ENCODE data around the gene PCDH15. TPM values are rescaled to one million over a fixed set of nuclear protein-coding genes. Genes with fewer than 3 reads are reported as not detected.
"Not testable (repeated sequence)": the region's sequence is repeated elsewhere in the genome, so short reads cannot be mapped to it uniquely, and the experiment has no call there.

PCDH15 gene
- total and polyA plus RNA-seq, 2 of the 4 experiments (the other 2 are of a cell fraction) = not detected

GRCh38 chr10:53930648-53931047 is 870.4 kb downstream of the PCDH15 start:
- Histone ChIP-seq H3K23ac (ENCODE audit: low read depth, low read length) (no peak overlapping the region), H3K4me2 (ENCODE audit: low read depth, low read length) (no peak overlapping the region), H3K56ac (ENCODE audit: extremely low read depth, insufficient read depth, low read length) (no peak overlapping the region), H2BK5ac (ENCODE audit: low read depth, low read length, poor library complexity, severe bottlenecking) (no peak overlapping the region), H4K5ac (ENCODE audit: low read depth, low read length) (no peak overlapping the region), H3K36me3 (ENCODE audit: control insufficient read depth, insufficient read depth, low read length) (no peaks in the 10 kb centered on the region), H3K4ac (ENCODE audit: low read depth, low read length) (no peak overlapping the region), H2AK9ac (replicated peaks; ENCODE audit: low read depth, low read length, poor library complexity) (no peak overlapping the region), H3K9me3 (ENCODE audit: control insufficient read depth, insufficient read depth, low read length) (peaks cover 3% of the 10 kb centered on the region), H3K27ac (ENCODE audit: insufficient read depth, low read length) (no peak overlapping the region), H4K91ac (ENCODE audit: insufficient read depth, low read depth, low read length) (no peak overlapping the region), H3K14ac (replicated peaks; ENCODE audit: low read depth, low read length) (no peak overlapping the region), H2BK15ac (ENCODE audit: low read depth, low read length) (no peak overlapping the region), H2BK20ac (ENCODE audit: low read depth, low read length) (no peak overlapping the region), H2AFZ (replicated peaks; ENCODE audit: low read length, poor library complexity) (no peak overlapping the region), H3K4me3 (ENCODE audit: insufficient read depth, low read depth, low read length) (no peak overlapping the region), H3K9me1 (ENCODE audit: insufficient read depth, low read length) (no peaks in the 10 kb centered on the region), H4K20me1 (ENCODE audit: insufficient read depth, low read length) (no peaks in the 10 kb centered on the region), H2BK120ac (ENCODE audit: low read depth, low read length) (no peak overlapping the region), H4K8ac (ENCODE audit: low read depth in 2 of 2, low read length in 2 of 2) (no peak overlapping the region), H3K18ac (ENCODE audit: low read depth, low read length) (no peak overlapping the region), H3K27me3 (ENCODE audit: control insufficient read depth, insufficient read depth, low read length) (no peaks in the 10 kb centered on the region), H3K79me1 (ENCODE audit: low read depth in 1 of 2, low read length in 2 of 2) (no peaks in the 10 kb centered on the region), H3K9ac (ENCODE audit: low read depth, low read length) (no peak overlapping the region), H3K4me1 (ENCODE audit: control insufficient read depth, insufficient read depth, low read length) (no peaks in the 10 kb centered on the region), H2AK5ac (ENCODE audit: low read depth, low read length) (no peak overlapping the region)
- WGBS, 2 experiments (ENCODE audit: extremely low coverage in 2 of 2, insufficient read length in 1 of 2) = no CpG with 5 or more reads among the region's 3 CpGs
- POLR2A ChIA-PET (ENCODE audit: unreplicated experiment) = no interaction called here
- in situ Hi-C loops (cut with MboI; ENCODE audit: low sequenced_read_pairs) = no loop called here
- BruUV-seq (replicated peaks) = no TSS peak
- ATAC-seq (ENCODE audit: low read depth) (no peak), DNase-seq (no peak)
- CTCF ChIA-PET = no interaction called here
- dilution Hi-C loops (cut with HindIII; ENCODE audit: low sequenced_read_pairs, unreplicated experiment) = no loop called here
- TF ChIP-seq MAZ (IDR thresholded peaks at IDR 0.05; ENCODE audit: borderline replicate concordance, low read depth, low read length) = no peak
- no peak for TF ChIP-seq FOS (IDR thresholded peaks at IDR 0.05; ENCODE audit: low read depth, low read length)
- TF ChIP-seq, protein P1, sequence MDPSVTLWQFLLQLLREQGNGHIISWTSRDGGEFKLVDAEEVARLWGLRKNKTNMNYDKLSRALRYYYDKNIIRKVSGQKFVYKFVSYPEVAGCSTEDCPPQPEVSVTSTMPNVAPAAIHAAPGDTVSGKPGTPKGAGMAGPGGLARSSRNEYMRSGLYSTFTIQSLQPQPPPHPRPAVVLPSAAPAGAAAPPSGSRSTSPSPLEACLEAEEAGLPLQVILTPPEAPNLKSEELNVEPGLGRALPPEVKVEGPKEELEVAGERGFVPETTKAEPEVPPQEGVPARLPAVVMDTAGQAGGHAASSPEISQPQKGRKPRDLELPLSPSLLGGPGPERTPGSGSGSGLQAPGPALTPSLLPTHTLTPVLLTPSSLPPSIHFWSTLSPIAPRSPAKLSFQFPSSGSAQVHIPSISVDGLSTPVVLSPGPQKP (IDR thresholded peaks at IDR 0.05; ENCODE audit: borderline replicate concordance, low read depth, low read length) = no peak
- no peak for TF ChIP-seq POLR2A (IDR thresholded peaks at IDR 0.05; ENCODE audit: low read depth, low read length)
- TF ChIP-seq NFE2L2 (IDR thresholded peaks at IDR 0.05; ENCODE audit: low read depth, low read length) = no peak
- intact Hi-C loops (cut with micrococcal nuclease) = no loop called here

- POLR2A ChIA-PET (ENCODE audit: unreplicated experiment); BruUV-seq (replicated peaks): not testable (repeated sequence)
These were observed 876.9 kb downstream of the PCDH15 start for GRCh38 chr10:53924051-53924700.

More at GRCh38 chr10:53924051-53924700, 876.9 kb downstream of the PCDH15 start:
- H2AK9ac ChIP-seq (replicated peaks; ENCODE audit: low read depth, low read length, poor library complexity); H2AFZ ChIP-seq (replicated peaks; ENCODE audit: low read length, poor library complexity); in situ Hi-C loops (cut with MboI; ENCODE audit: low sequenced_read_pairs); H3K23ac ChIP-seq (ENCODE audit: low read depth, low read length); H2AK5ac ChIP-seq (ENCODE audit: low read depth, low read length); H2BK120ac ChIP-seq (ENCODE audit: low read depth, low read length); H4K20me1 ChIP-seq (ENCODE audit: insufficient read depth, low read length); H3K4me2 ChIP-seq (ENCODE audit: low read depth, low read length); ATAC-seq (ENCODE audit: low read depth); intact Hi-C loops (cut with micrococcal nuclease); DNase-seq; H3K36me3 ChIP-seq (ENCODE audit: control insufficient read depth, insufficient read depth, low read length); H3K18ac ChIP-seq (ENCODE audit: low read depth, low read length); H3K79me1 ChIP-seq (ENCODE audit: low read depth in 1 of 2, low read length in 2 of 2); H3K9me3 ChIP-seq (ENCODE audit: control insufficient read depth, insufficient read depth, low read length); dilution Hi-C loops (cut with HindIII; ENCODE audit: low sequenced_read_pairs, unreplicated experiment); H3K9me1 ChIP-seq (ENCODE audit: insufficient read depth, low read length); H3K4me1 ChIP-seq (ENCODE audit: control insufficient read depth, insufficient read depth, low read length); H4K91ac ChIP-seq (ENCODE audit: insufficient read depth, low read depth, low read length); H4K5ac ChIP-seq (ENCODE audit: low read depth, low read length); H2BK20ac ChIP-seq (ENCODE audit: low read depth, low read length); H3K9ac ChIP-seq (ENCODE audit: low read depth, low read length); H2BK15ac ChIP-seq (ENCODE audit: low read depth, low read length); H3K14ac ChIP-seq (replicated peaks; ENCODE audit: low read depth, low read length); CTCF ChIA-PET; H2BK5ac ChIP-seq (ENCODE audit: low read depth, low read length, poor library complexity, severe bottlenecking); H3K27ac ChIP-seq (ENCODE audit: insufficient read depth, low read length); H4K8ac ChIP-seq (ENCODE audit: low read depth in 2 of 2, low read length in 2 of 2); H3K56ac ChIP-seq (ENCODE audit: extremely low read depth, insufficient read depth, low read length); H3K4me3 ChIP-seq (ENCODE audit: insufficient read depth, low read depth, low read length); H3K27me3 ChIP-seq (ENCODE audit: control insufficient read depth, insufficient read depth, low read length); H3K4ac ChIP-seq (ENCODE audit: low read depth, low read length): not testable (repeated sequence)
- WGBS, 2 experiments (ENCODE audit: extremely low coverage in 2 of 2, insufficient read length in 1 of 2) = 80% methylated on average over 1 of the region's 34 CpGs; no CpG with 5 or more reads in 1 of the 2 experiments

Measured in IMR-90 (cell line).